ENCODE measurements around the gene GPS2.
A peak's percentile ranks its signal among the peaks of the same experiment; 100 is the strongest.

The GPS2 gene

GRCh38 chr17:7317161-7317803 is 2.1 kb upstream of the GPS2 start:
- DNase-seq (ENCODE audit: low spot score): no peak

DNA sequence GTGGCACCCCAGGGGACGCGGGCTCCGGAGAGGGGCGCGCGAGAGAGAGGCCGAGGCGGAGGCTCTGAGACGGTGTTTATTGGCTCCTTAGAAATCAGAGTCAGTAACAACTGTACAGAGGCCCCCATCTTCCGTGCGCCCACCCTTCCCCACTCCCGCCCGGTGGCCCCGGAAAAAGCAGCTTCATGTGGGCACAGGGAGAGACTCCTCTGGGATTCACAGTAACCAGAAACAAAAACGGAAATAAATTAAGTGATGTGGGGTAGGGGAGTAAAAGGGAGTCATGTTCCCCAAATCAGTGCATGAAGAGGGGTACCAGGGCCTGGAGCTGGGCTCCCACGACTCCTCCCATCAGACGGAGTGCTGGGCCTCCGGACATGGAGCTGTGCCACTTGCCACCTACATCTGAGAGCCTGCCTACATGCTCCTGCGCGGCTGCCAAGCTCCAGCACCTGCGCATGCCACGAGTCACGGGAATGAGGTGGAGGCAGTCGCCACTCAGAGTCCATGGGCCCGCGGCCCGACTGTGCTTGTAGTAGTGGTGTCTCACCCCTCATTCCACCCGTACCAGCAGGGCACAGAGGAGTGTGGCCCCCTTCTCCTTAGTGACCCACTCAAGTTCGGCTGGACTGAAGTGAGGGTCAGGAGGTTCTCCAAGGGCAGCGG is 543 bp upstream of the GPS2 start:
- DNase-seq (ENCODE audit: low spot score): no peak

GRCh38 chr17:7313890-7314718 is 1.1 kb downstream of the GPS2 start:
- DNase-seq (ENCODE audit: low spot score): peak; percentile 61

GRCh38 chr17:7313088-7313889 is 1.9 kb downstream of the GPS2 start:
- DNase-seq (ENCODE audit: low spot score): no peak

GRCh38 chr17:7312432-7313087 is 2.6 kb downstream of the GPS2 start:
- DNase-seq (ENCODE audit: low spot score): no peak

GRCh38 chr17:7311110-7311705 is 4.0 kb downstream of the GPS2 start:
- no peak for DNase-seq (ENCODE audit: low spot score)

- DNase-seq (ENCODE audit: low spot score): no peak
These were observed 5.5 kb downstream of the GPS2 start for GRCh38 chr17:7309628-7310027.

GRCh38 chr17:7308625-7309433 is 6.3 kb downstream of the GPS2 start:
- DNase-seq (ENCODE audit: low spot score): peak; percentile 86

DNA sequence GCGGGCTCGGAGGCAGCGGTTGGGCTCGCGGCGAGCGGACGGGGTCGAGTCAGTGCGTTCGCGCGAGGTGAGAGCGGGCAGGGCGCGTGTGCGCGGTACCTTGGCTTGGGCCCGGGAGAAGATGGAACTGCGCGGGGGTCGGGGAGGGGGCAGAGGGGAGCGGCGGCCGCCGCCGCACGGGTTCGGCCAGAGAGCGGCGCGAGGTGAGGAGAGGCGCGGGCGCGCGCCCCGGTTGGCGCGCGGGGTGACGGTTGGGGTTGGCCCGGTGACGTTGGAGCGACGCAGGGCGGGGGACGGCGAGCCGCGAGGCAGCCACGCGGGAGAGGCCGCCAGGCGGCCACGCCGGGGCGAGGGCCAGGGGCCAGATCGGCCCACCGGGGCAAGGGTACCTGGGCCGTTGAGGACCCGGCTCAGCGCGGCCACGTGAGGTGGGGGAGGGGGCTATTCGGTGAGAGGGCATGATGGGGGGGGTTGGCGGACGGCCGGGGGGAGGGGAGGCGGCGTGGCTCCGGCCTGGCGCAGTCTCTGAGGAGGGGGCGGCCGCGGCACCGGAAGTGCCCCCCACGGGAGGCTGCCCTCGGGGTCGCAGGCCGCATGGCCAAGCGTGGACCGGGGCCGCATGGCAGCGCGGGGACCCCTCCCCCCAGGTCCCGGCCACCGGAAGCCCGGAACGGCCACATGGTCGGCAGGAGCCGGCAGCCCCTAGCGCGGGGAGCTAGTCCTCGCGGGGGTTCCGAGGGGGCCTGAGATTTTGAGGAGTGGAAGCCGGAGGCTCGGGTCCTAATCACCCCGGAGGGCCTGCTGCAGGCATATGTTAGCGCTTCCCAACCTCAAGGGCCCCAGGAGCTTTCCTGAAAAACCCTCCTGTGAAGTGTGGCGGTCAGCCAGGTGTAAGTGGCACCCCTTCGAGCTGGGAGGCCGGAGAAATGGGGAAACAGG is 7.2 kb downstream of the GPS2 start:
- DNase-seq (ENCODE audit: low spot score): peak; percentile 68

DNA sequence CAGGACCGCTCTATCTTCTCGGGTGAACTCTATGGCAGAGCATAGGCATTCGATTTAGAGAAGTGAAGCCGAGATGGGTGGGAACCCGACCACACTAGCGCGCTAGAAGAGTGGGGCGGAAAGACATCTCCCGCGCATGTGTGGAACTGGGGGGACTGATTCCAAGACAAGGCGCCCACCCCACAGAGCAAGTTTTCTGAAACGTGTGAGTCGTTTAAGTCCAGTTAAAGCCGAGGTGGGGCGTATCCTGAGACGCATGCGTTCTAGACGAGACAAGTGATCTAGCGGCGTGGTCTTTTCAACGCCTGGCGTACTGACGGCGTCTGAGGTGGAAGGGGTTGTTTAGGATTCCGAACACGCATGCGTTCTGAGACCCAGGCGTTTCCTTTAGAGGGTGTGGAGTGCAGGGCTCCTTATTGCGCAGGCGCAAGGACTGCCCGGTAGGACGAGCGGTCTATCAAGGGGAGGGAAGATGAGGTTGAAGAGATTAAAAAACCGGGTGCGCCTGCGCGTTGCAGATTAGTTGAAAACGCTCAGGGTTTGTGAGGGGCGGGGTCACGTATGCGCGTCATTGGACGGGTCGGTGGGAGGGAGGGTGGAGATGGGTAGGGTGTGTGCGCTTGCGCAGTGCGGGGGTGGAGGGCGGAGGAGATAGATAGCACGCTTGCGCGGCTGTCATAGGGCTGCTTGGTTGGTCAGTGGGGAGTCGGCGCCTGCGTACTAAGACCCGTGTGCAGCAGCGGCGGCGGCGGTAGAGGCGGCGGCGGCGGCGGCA is 8.1 kb downstream of the GPS2 start, which contains the start of gene EIF5A:
Gene EIF5A, plus strand, starts transcription at position 718 of the 775 bp plus-strand sequence. CDS start 2,008 bp downstream, outside the sequence.
- DNase-seq (ENCODE audit: low spot score): peak; percentile 100

DNA sequence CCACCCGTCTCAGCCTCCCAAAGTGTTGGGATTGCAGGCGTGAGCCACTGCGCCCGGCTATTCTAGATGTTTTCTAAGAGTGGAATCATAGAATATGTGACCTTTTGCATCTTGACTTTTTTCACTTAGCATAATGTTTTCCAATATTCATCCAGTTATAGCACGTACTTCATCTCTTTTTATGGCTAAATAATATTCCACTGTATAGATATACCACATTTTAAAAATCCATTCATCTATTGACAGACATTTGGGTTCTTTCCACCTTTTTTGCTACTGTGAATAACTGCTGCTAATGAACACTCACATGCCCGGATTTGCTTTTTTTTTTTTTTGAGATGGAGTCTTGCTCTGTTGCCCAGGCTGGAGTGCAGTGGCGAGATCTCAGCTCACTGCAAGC is 11.0 kb downstream of the GPS2 start:
- no peak for DNase-seq (ENCODE audit: low spot score)

DNA sequence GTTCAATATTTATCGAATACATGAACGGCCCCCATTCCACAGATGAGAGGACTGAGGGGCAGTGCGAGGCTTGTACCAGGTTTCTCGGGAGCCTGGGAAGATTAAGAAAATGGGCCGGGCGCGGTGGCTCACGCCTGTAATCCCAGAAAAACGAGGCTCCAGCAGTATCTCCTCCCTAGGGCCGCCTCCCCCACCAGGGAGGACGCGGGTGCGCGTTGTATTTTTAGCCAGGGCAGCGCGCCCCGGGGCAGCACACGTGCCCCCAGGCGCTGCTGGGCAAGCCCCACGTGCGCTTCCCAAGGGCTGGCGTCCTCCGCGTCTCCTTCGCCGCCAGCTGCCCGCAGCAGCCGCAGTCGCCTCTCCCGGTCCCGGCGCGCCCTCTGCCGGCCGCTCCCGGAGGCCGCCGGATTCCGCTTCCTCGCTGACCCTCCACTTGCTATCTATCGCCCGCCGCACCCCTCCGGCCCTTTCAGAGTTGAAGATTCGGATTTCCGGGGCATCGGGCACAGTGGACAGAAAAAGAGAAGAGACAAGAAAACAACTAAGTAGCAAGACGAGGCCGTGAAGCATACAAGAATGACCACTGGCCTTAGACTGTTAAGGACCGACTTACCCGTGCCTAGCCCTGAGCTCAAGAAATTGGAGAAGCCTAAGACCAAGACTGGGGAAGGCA is 18.8 kb downstream of the GPS2 start:
- peak; percentile 93 for DNase-seq (ENCODE audit: low spot score)

- no peak for DNase-seq (ENCODE audit: low spot score)
These were observed 19.7 kb downstream of the GPS2 start for GRCh38 chr17:7295230-7296180.

DNA sequence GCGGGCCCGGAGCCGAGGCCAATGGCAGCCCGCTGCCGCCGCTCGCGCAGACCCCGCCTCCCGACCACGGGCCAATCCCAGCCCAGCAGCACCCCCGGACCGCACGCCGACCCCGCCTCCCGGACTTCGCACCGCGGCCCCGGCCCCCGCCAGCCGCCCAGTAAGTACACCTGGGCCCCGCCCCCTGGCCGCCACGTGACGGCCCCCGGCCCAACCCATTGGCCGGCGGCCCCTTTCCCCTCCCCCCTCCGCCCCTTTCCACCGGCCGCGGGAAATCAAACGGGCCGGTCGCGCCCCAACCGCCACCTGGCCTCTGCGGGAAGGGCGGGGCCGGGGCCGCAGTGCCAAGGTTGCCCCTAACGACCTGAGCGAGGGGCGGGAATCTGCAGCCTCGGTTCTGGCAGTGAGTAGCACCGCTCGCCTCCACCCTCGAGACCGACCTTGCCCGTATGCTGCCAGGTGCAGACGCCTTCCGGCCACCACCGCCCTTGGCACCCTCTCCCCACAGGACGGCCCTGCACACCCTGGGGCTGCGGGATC is 20.5 kb downstream of the GPS2 start, which contains the start of gene YBX2:
Gene YBX2, minus strand, starts transcription at position 26 of the 540 bp plus-strand sequence. CDS start 139 bp downstream, outside the sequence.
- peak; percentile 78 for DNase-seq (ENCODE audit: low spot score)

GRCh38 chr17:7293816-7294613 is 21.1 kb downstream of the GPS2 start:
- DNase-seq (ENCODE audit: low spot score): no peak
